Spleen (tissue), 11 donors: Measurements from ENCODE around the gene VWF. TPM values are rescaled to one million over a fixed set of nuclear protein-coding genes. Genes with fewer than 3 reads are reported as not detected.

Experiments used
- DNase-seq: peaks from one replicate; pipeline ENCODE4 v3.0.0-alpha.2; 2020
- H3K27ac ChIP-seq, 8 donors: fragments of 200-600 bp; sonication (generic) in 7 of 8; 1 replicate in 4 of 8; 2 replicates in 4 of 8; pipeline versions ENCODE4 v1.5.0 to v1.8.0; 2016 to 2021; ENCODE audit warnings: inconsistent platforms in 4 of 8, mild to moderate bottlenecking in 4 of 8, moderate library complexity in 1 of 8
- H3K27me3 ChIP-seq, 7 donors: fragments of 200-600 bp; sonication (generic) in 6 of 7; replicated peaks in 1 of 7; 1 replicate in 4 of 7; 2 replicates in 3 of 7; pipeline versions ENCODE4 v1.5.0 to v1.8.0; 2016 to 2021; ENCODE audit warnings: inconsistent platforms in 3 of 7, mild to moderate bottlenecking in 1 of 7
- H3K36me3 ChIP-seq, 6 donors: fragments of 200-600 bp; sonication (generic) in 5 of 6; 1 replicate in 4 of 6; 2 replicates in 2 of 6; pipeline versions ENCODE4 v1.5.0 to v1.8.0; 2016 to 2021; ENCODE audit warnings: inconsistent platforms in 2 of 6
- H3K4me1 ChIP-seq, 6 donors: fragments of 200-600 bp; sonication (generic) in 5 of 6; 1 replicate in 3 of 6; 2 replicates in 3 of 6; pipeline versions ENCODE4 v1.5.0 to v1.8.0; 2016 to 2021; ENCODE audit warnings: inconsistent platforms in 3 of 6
- H3K4me3 ChIP-seq, 8 donors: fragments of 200-600 bp; sonication (generic) in 7 of 8; 1 replicate in 4 of 8; 2 replicates in 4 of 8; pipeline versions ENCODE4 v1.5.0 to v1.8.0; 2016 to 2021; ENCODE audit warnings: inconsistent platforms in 4 of 8, mild to moderate bottlenecking in 4 of 8, moderate library complexity in 2 of 8
- H3K9me3 ChIP-seq, 8 donors: fragments of 200-600 bp; sonication (generic) in 7 of 8; 1 replicate in 4 of 8; 2 replicates in 4 of 8; pipeline versions ENCODE4 v1.5.0 to v1.8.0; 2016 to 2021; ENCODE audit warnings: inconsistent platforms in 4 of 8
- POLR2A ChIP-seq, 3 donors: fragments of 450-650 bp; IDR thresholded peaks; one replicate each; pipeline ENCODE4 v1.5.1; 2017; ENCODE audit warnings: antibody characterized with exemption in 3 of 3, mild to moderate bottlenecking in 1 of 3
- POLR2AphosphoS5 ChIP-seq, 3 donors: sonication (generic); formaldehyde crosslinking; IDR thresholded peaks; one replicate each; pipeline ENCODE4 v1.5.1; 2017; ENCODE audit warnings: antibody characterized with exemption in 3 of 3
- WGBS, 5 donors: extraction: QIAGEN DNeasy Blood & Tissue Kit in 3 of 5; methylation state at CpG; one replicate each; pipeline versions ENCODE4 v1.1.5 to v1.1.7; 2013 to 2018; 5-methylcytosine and 5-hydroxymethylcytosine counted together
- intact Hi-C: fragments of 100-400 bp; cut with DNase I; formaldehyde crosslinking; loops from one replicate; pipeline ENCODE4 v1.15.0; 2023; ENCODE audit warnings: low total_unique reads
- polyA plus RNA-seq, 3 donors: library from polyadenylated mRNA; stranded (reverse); fragments of 200-250 nt; gene quantifications; one replicate each; pipeline ENCODE4 v1.2.1, GENCODE V29; 2013
- total RNA-seq, 7 donors: library from RNA; depleted of rRNA in 3 of 7; stranded (reverse); fragments of >200 nt in 3 of 7; fragmentation: NEBNext Ultra II Directional in 4 of 7; extraction: Animal tissue kit (Norgen Biotek cat#: 25700) in 4 of 7; gene quantifications; one replicate each; pipeline versions ENCODE4 v1.1.0 to v1.2.1, GENCODE V29; 2016 to 2021
- TF ChIP-seq, protein P1 (sequence below), 11 experiments: fragments of 200-600 bp in 7 of 11; fragments of 450-650 bp in 4 of 11; sonication (generic) in 4 of 11; IDR thresholded peaks in 8 of 11; conservative IDR thresholded peaks in 3 of 11; 1 replicate in 7 of 11; 2 replicates in 4 of 11; pipeline versions ENCODE4 v1.4.0 to v1.8.0; 2016 to 2021; ENCODE audit warnings: antibody characterized with exemption in 11 of 11, inconsistent platforms in 4 of 11, mild to moderate bottlenecking in 1 of 11
- donor health status: healthy with polysubstance abuse.
- donor health status: DM: no; HTN: no; CAD: no; lungs with moderate emphysema.
- donor health status: DM: no; HTN: no; CAD: no.
- donor health status: Bipolar disorder and iron deficiency.
- donor health status: healthy.
- donor health status: DM: no; HTN: no; CAD: no.
- donor health status: DM: yes; HTN: yes; CAD: no.

VWF gene
- total and polyA plus RNA-seq, 10 donors, result 12.9 to 957 (median 321) TPM

DNA sequence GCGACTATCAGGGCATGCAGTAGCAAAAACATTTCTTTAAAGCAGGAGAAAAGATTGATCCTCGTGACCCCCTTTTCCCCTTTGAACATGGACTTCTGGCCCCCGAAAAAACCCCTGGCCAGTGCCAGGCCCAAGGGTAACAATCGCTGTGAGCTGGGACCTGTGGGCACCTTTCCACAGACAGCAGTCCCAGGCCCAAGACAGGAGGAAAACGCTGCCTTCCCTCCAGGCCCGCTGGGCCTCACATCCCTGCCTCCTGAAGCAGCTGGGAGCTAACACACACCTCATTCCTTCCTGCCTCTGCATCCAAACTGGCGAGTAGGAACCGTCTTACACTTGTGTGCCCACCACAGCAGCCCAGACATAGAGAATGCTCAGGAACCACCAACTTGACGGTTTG, 1.2 kb downstream of the VWF start:
- no peak for DNase-seq
- intact Hi-C loops, result loop anchor here (5.0 kb wide), 1 partner anchor 59 kb away; no protein-coding TSS in a partner anchor
- 55 to 77% (median 69%) methylated on average over 8 to 9 of the region's 9 CpGs for WGBS, 5 donors
- Histone ChIP-seq H3K27me3 (no peaks in the 10 kb centered on the region), H3K36me3 (no peaks in the 10 kb centered on the region), H3K4me3 (peak overlapping the region in 7 of 8 donors; percentile 15 to 64 (median 33)), H3K4me1 (peaks cover 0 to 16% (median 9%) of the 10 kb centered on the region in 6 donors), H3K9me3 (no peaks in the 10 kb centered on the region), H3K27ac (peak overlapping the region in 7 of 8 donors; percentile 29 to 83 (median 74))
- TF ChIP-seq POLR2AphosphoS5 (IDR thresholded peaks at IDR 0.05), result peak in 1 of 3 donors; percentile 25
- TF ChIP-seq, protein P1, sequence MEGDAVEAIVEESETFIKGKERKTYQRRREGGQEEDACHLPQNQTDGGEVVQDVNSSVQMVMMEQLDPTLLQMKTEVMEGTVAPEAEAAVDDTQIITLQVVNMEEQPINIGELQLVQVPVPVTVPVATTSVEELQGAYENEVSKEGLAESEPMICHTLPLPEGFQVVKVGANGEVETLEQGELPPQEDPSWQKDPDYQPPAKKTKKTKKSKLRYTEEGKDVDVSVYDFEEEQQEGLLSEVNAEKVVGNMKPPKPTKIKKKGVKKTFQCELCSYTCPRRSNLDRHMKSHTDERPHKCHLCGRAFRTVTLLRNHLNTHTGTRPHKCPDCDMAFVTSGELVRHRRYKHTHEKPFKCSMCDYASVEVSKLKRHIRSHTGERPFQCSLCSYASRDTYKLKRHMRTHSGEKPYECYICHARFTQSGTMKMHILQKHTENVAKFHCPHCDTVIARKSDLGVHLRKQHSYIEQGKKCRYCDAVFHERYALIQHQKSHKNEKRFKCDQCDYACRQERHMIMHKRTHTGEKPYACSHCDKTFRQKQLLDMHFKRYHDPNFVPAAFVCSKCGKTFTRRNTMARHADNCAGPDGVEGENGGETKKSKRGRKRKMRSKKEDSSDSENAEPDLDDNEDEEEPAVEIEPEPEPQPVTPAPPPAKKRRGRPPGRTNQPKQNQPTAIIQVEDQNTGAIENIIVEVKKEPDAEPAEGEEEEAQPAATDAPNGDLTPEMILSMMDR (IDR thresholded peaks at IDR 0.05 in 8 of 11, conservative IDR thresholded peaks at IDR 0.05 in 3 of 11), result no peak
- no peak for TF ChIP-seq POLR2A (IDR thresholded peaks at IDR 0.05)

DNA sequence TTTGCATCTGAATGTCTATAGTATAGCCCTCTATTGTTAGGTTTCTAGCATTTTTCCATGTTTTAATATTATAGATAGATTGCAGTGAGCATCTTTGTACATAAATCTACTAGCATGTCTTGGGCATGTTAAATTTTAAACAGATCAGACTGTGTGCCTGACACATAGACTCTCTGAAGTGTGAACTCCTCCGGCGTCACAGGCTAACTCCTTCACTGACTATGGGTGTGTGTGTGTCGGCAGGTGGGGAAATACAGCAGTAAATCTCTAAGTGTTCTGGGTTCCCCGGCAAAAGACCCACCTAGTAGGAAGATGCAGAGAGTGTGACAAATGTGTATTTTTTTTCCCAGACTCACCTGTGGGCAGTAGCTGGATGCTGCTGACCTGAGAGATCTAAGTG, 2.3 kb downstream of the VWF start:
- no peaks in the 10 kb centered on the region for H3K36me3 ChIP-seq
- WGBS, 5 donors, result 85 to 95% (median 94%) methylated on average over 4 of the region's 4 CpGs
- peak overlapping the region in 5 of 8 donors; percentile 67 to 83 (median 77) for H3K27ac ChIP-seq
- H3K27me3 ChIP-seq, result no peaks in the 10 kb centered on the region
- H3K4me1 ChIP-seq, result peaks cover 0 to 20% (median 12%) of the 10 kb centered on the region in 6 donors
- TF ChIP-seq POLR2A (IDR thresholded peaks at IDR 0.05) (no peak), POLR2AphosphoS5 (IDR thresholded peaks at IDR 0.05) (no peak)
- TF ChIP-seq, protein P1 (IDR thresholded peaks at IDR 0.05 in 8 of 11, conservative IDR thresholded peaks at IDR 0.05 in 3 of 11), result no peak
- intact Hi-C loops, result loop anchor here (5.0 kb wide), 1 partner anchor 60 kb away; no protein-coding TSS in a partner anchor
- DNase-seq, result no peak
- H3K4me3 ChIP-seq, result peak overlapping the region in 5 of 8 donors; percentile 30 to 64 (median 40)
- H3K9me3 ChIP-seq, result no peaks in the 10 kb centered on the region

DNA sequence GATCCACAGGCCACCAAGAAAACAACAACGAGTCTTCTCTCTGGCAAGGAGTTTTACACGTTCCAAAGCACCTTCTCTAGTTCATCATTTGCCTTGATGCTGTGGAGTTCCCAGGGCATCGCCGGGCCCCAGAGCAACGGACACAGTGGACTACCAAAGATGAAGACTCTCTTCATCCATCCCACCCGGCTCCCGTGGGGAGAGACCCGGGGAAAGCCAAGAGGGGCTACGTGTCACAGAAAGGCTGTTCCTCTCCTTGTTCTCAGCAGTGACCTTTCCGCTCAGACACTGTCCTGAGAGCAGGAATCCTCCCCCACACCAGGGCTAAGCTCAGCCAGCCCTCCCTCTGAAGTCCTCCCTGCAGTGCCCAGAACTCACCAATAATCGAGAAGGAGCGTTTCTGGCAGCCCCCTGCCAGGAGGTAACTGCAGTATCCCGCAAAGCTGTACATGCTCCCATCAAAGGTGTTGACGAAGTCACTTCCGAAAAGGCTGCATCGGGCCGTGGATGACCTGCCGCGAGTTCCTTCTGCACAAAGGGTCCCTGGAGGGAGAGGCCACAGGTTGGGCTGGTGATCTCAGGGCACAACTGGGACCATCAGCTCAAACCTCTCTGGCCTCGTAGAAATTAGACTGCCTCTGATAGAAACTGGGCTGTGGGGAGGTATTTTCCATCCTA, 3.5 kb downstream of the VWF start:
- Histone ChIP-seq H3K27me3 (no peaks in the 10 kb centered on the region), H3K4me3 (peak overlapping the region in 2 of 8 donors; percentile 1 to 45), H3K27ac (peak overlapping the region in 6 of 8 donors; percentile 33 to 88 (median 78)), H3K9me3 (no peaks in the 10 kb centered on the region), H3K4me1 (peaks cover 0 to 28% (median 14%) of the 10 kb centered on the region in 6 donors), H3K36me3 (no peaks in the 10 kb centered on the region)
- peak; percentile 58 for DNase-seq
- TF ChIP-seq POLR2A (IDR thresholded peaks at IDR 0.05), result no peak
- TF ChIP-seq, protein P1 (IDR thresholded peaks at IDR 0.05 in 8 of 11, conservative IDR thresholded peaks at IDR 0.05 in 3 of 11), result no peak
- TF ChIP-seq POLR2AphosphoS5 (IDR thresholded peaks at IDR 0.05), result no peak
- intact Hi-C loops, result loop anchor here (5.0 kb wide), 1 partner anchor 61 kb away; no protein-coding TSS in a partner anchor
- 81 to 91% (median 90%) methylated on average over 13 to 20 of the region's 20 CpGs for WGBS, 5 donors

DNA sequence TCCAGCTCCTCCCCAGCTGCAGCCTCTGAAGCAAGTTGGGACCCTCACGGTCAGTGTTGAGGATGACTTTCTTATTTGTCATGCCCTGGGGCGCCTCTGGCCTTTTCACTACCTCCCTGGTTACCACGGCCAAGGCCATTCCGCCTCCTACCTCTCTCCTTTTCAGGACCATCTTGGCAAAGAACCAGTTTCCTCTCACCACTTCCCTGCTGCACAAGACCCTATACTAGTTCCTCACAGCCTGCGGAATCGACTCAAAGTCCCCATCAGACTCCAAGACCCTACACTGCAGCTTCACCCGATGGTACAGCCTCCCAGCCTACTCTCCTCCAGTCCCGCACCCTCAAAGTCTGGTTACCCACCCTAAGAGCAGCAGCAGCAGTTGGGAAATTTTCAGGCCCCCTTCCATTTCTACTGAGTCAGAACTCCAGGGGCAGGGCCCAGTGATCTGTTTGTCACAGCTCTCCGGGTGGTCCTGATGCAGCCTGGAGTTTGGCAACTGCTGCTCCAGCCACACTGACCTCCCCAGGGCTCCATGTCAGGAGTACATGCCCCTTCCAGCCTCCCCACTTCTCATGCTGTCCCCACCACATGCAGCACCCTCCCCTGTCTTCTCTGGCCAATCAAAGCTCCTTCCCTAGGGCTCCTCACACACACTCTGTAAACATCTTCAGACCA, 5.4 kb downstream of the VWF start:
- DNase-seq, result peak; percentile 56

More for the DNA sequence above, 5.4 kb downstream of the VWF start:
- intact Hi-C loops, result no loop called here
- Histone ChIP-seq H3K27ac (peak overlapping the region in 7 of 8 donors; percentile 46 to 88 (median 78)), H3K4me3 (peak overlapping the region in 1 of 8 donors; percentile 39), H3K36me3 (no peaks in the 10 kb centered on the region), H3K9me3 (no peaks in the 10 kb centered on the region), H3K27me3 (no peaks in the 10 kb centered on the region), H3K4me1 (peaks cover 0 to 47% (median 19%) of the 10 kb centered on the region in 6 donors)
- no peak for TF ChIP-seq POLR2A (IDR thresholded peaks at IDR 0.05)
- no peak for TF ChIP-seq POLR2AphosphoS5 (IDR thresholded peaks at IDR 0.05)
- TF ChIP-seq, protein P1 (IDR thresholded peaks at IDR 0.05 in 8 of 11, conservative IDR thresholded peaks at IDR 0.05 in 3 of 11), result no peak
- WGBS, 5 donors, result 44 to 66% (median 61%) methylated on average over 9 of the region's 9 CpGs
